GM12865 (cell line): Measurements from ENCODE around the gene MBTPS1.

Source experiments
- DNase-seq: peaks from one replicate; pipeline ENCODE4 v3.0.0; 2010; ENCODE audit warnings: low read depth
- H3K4me3 ChIP-seq: 2 replicates; pipeline ENCODE4 v1.5.1; 2011; ENCODE audit warnings: mild to moderate bottlenecking, low read depth, low read length, control low read depth
- CTCF ChIP-seq: IDR thresholded peaks from 2 replicates; pipeline ENCODE4 v1.5.1; 2011; ENCODE audit warnings: low read length, control low read depth, low read depth, inconsistent platforms; ENCODE audit not compliant: insufficient read depth; ENCODE audit errors: missing control alignments

Gene MBTPS1

GRCh38 chr16:84085271-84085667 is 31.5 kb downstream of the MBTPS1 start:
- TF ChIP-seq CTCF, result no peak
- no peak for DNase-seq
- H3K4me3 ChIP-seq, result no peak overlapping the region

- DNase-seq, result peak; percentile 88
- TF ChIP-seq CTCF, result peak; percentile 87
- H3K4me3 ChIP-seq, result no peak overlapping the region
These were observed 32.0 kb downstream of the MBTPS1 start for GRCh38 chr16:84084570-84085270.

- no peak for TF ChIP-seq CTCF
- H3K4me3 ChIP-seq, result no peak overlapping the region
- DNase-seq, result no peak
These were observed 33.7 kb downstream of the MBTPS1 start for GRCh38 chr16:84082835-84083569.

GRCh38 chr16:84082110-84082509 is 34.6 kb downstream of the MBTPS1 start:
- no peak overlapping the region for H3K4me3 ChIP-seq
- DNase-seq, result no peak
- TF ChIP-seq CTCF, result no peak

GRCh38 chr16:84081446-84081989 is 35.2 kb downstream of the MBTPS1 start:
- TF ChIP-seq CTCF, result no peak
- no peak for DNase-seq
- H3K4me3 ChIP-seq, result no peak overlapping the region

GRCh38 chr16:84080813-84081212 is 35.9 kb downstream of the MBTPS1 start:
- H3K4me3 ChIP-seq, result no peak overlapping the region
- TF ChIP-seq CTCF, result no peak
- DNase-seq, result no peak
